Measurements from ENCODE around the gene EGR4.

The EGR4 gene

DNA sequence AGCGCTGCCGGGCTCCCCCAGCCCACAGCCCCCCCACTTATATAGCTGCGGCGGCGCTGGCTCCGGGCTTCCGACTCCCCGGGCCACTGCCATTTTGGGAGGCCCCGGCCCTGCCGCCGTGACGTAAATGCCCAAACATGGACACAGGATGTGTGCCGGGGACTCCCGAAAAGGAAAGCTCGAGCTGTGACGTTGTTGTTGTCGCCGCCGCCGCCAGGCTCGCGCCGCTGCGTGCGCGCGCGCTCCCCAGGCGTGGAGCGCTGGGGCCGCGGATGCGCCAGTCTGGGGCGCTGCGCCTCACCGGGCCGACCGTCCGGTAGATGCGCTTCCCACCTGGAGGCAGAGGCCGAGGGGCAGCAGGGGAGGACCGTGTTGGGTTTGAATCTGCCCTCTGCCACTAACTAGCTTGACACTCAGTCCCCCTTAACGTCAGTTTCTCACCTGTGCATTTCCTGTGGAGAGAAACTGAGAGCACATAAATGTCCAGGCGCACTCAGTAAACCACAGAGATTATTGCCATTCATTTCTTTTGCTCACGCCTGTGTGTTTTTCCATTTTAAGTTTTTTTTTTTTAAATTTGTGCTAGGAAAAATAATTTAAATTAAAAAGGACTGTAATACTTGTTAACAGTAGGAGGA, at the start of gene EGR4:
Gene EGR4, minus strand, starts transcription at position 15 of the 638 bp plus-strand sequence. CDS start 231 bp downstream, outside the sequence.
- DNase-seq (ENCODE audit: low read depth in 2 of 2) = peak; percentile 66 to 79

DNA sequence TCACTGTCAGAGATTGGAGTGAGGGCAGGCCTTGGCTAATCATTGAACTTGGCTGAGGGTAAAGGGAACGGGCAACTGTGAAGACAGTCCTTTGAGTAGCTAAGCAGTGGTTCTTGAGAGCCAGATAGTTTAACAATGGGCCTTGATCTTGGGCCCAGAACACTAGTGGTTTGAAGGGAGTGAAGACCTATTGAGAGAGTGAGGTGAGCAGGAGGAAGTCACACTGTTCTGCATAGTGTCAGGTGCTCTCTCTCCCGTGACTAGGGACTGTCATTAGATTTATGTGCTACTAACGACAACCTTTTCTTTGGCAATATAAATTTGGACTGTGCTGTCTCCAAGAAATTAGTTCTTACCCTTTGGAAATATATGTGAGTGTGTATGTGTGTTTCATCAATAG, 47.7 kb upstream of the EGR4 start:
- no peak for DNase-seq (ENCODE audit: low read depth in 2 of 2)

GRCh38 chr2:73339201-73339600, 45.9 kb upstream of the EGR4 start:
- DNase-seq (ENCODE audit: low read depth in 2 of 2) = no peak

- no peak for DNase-seq (ENCODE audit: low read depth in 2 of 2)
Observed at GRCh38 chr2:73337828-73338227, 44.5 kb upstream of the EGR4 start.

GRCh38 chr2:73334620-73335019, 41.3 kb upstream of the EGR4 start:
- no peak for DNase-seq (ENCODE audit: low read depth in 2 of 2)

DNA sequence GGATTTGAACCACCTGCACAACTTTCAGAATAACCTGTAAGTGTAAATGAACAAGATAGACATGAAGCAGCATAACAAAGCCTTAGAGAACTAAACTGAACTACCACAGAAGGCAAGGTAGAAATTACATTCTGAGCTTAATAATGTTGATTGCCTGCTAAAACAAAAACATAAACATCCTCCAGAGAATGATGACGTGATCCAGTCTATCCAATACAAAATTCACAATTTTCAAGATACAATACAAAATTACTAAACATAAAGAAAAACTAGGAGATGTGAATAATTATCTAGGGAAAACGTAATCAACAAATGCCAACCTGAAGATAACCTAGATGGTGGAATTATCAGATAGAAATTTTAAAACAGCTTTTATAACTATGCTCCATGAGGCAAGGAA, 40.7 kb upstream of the EGR4 start:
- DNase-seq (ENCODE audit: low read depth in 2 of 2) = no peak

DNA sequence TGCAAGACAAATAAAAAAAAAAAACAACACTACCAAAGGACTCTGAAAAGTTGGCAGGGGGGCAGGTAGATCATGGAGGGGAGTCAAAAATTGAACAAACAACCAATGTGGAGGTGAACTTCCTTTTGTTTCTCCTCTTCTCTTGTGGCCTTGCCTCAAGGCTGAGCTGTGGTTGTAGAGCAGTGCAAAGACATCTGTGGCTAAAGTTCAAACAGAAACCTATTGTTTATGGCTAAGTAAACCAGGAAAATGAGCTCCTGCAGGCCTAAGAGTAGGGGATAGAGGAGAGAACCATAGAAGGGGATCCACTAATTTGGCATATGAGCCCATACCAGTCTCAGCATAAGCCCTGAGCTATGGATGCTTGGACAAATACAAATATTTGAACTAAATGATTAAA, 40.2 kb upstream of the EGR4 start:
- no peak for DNase-seq (ENCODE audit: low read depth in 2 of 2)

DNA sequence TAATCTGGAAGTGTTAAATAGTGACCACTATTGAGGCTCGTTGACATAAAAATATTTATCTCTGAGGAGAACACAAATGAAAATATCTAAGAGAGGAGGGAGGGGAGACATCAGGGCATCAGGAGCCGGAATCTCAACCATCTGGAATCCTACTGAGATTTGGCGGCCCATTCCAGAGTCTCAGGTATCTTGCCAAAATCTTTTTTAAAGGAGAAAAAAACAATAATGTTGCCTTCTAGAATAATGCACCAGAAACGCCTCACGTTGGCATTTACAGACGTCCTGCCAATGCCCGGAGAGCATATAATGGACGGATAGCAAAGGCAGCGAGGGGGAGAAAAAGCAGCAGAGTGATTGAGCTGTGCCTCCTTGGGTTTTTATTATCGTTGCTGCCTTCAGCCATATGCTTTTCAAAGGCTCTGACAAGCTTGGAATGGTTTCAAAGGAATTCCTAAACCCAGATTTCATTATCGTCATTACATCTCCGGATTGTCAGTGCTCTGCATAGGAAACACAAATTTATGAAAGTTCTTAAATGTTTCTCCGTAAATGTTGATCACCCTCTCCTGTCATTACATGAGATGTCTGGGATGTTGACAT, 30.9 kb upstream of the EGR4 start:
- DNase-seq (ENCODE audit: low read depth in 2 of 2) = no peak

DNA sequence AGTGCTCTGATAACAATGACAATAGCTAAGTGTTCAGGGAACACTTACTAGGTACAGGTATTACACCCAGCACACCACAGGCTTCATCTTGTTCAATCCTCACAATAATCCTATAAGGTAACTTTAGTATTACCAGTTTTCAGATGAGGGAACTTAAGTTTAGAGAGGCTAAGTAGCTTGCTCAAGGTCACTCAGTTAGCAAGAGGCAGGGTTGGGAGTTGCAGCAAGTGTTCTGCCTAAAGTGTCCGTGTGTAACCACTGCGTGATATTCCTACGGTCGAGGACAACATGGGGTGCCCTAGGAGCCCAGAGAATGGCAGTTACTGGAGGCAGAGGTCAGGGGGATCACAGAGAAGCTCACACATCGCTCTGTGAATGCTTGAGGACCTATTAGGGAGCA, 30.2 kb upstream of the EGR4 start:
- DNase-seq (ENCODE audit: low read depth in 2 of 2) = no peak

GRCh38 chr2:73314441-73314840, 21.1 kb upstream of the EGR4 start:
- no peak for DNase-seq (ENCODE audit: low read depth in 2 of 2)

- DNase-seq (ENCODE audit: low read depth in 2 of 2) = no peak
Observed at GRCh38 chr2:73307720-73308119, 14.4 kb upstream of the EGR4 start.

DNA sequence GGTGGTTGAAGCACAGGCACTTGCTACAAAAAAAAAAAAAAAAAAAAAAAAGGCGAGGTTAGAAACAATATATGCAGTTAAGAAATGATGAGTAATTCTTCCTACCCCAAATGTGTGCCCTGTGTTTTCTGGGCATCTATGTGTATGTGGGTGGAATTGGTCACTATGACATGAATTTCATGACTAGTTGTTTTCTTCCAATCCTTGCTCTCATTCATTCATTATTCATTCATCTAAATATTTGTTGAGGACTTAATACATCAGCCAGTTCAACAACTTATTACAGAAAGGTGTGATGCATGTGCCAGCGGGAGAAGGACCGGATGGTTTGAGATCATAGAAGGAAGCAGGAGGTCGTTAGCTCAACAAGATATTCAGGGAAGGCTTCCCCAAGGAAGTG, 8.3 kb upstream of the EGR4 start:
- no peak for DNase-seq (ENCODE audit: low read depth in 2 of 2)

DNA sequence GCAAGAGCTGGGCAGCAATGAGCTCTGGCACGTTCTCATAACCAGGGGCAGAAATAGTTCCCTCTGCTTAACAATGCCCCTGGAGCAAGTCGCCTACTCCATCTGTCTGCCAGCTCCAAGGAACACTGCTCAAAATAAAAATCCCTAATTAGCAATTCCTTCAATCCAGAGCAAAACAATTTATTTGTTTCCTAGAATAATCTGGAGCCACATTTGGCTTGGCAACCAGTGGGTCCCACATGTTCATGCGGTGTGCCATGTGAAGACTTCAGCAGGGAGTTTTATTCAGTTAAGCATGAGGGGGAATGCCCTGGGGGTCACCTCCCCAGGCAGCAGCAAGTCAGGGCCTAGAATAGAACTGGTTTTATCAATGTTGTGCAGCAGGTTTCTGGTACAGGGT, 7.6 kb upstream of the EGR4 start:
- no peak for DNase-seq (ENCODE audit: low read depth in 2 of 2)

DNA sequence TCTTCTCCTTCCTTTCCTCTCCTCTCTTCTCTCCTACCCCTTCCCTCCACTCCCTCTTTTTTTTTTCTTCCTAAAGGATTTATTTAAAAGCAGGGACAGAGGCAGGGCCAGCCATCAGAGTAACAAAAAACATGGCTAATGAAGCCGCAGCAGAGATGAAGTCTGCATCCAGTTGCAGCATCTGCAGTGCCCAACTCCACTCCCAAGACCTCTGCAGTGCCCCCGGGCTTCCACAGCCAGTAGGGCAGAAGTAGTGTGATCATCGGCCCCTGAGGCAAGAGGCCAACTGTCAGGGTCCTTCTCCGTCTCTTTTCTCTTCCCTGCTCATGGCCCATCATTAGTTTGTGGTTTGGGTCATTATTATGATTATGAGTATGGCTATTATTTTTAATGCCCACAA, 4.2 kb upstream of the EGR4 start:
- DNase-seq (ENCODE audit: low read depth in 2 of 2) = no peak

DNA sequence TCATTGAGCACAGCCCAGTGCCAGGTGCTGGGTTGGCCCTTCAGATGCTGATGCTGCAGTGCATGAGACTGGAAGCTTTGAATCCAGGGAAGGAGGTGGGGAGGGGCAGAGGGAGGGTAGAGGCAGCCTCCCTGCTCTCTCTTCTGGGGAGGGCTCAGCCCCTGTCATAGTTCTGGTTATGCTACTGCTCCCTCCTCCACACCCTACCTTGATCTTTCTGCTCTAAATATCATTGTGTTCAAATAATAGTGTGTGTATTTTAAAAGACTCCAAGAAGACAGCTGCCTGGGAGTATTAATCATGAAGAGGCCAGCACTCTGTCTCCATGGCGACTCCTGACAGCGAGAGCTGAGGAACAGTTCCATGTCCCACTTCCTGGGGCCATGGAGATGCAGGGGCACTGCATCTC, 3.8 kb upstream of the EGR4 start:
- DNase-seq (ENCODE audit: low read depth in 2 of 2) = no peak

DNA sequence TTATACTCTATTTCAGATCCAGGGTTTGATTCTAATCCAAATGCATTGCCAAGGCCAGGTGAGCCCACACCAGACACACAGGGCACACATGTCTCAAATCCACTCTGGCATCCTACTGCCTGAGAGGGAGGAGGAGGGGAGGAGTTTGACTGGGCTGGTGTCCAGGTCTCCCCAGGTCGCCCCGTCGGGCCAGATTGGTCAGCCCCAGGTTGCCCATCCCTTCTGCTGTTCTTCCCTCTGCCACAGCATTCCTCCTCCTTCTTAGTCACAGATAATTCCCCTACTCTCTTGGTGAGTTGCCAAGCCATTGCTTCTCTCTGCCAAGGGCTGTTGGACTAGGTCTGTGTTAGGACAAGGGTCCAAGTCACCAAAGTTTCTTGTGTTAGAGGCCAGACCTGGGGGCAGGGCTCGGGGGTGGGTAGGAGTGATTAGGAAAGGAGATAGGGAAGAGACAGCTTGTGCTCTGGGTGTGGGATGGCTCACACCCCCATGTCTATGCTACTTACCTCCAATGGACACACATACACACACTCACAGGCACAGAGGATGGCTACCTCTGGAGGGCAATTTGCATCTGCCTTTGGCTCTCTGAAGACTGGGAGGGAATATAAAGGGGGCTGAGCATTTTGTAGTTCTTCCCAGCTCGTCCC, 2.5 kb upstream of the EGR4 start:
- no peak for DNase-seq (ENCODE audit: low read depth in 2 of 2)

DNA sequence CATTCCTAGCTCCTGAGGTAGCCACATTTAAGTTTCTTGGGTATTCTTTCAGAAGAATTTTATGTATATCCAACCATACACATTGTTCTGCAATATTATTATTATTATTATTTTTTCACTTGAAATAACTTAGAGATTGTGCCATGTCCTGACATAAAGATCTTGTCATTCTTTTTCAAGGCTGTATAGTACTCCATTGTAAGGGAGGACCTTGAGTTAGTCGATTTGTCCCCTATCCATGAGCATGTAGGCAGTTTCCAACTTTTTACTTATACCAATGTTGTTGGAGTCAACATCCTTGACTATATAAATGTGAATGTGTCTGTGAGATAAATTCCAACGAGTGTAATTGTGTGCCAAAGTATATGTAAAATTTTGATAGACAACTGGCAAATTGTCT, 891 bp upstream of the EGR4 start:
- no peak for DNase-seq (ENCODE audit: low read depth in 2 of 2)

GRCh38 chr2:73292906-73293533, 328 bp downstream of the EGR4 start:
- no peak for DNase-seq (ENCODE audit: low read depth in 2 of 2)

- DNase-seq (ENCODE audit: low read depth in 2 of 2) = no peak
Observed at GRCh38 chr2:73292316-73292905, 937 bp downstream of the EGR4 start.

- no peak for DNase-seq (ENCODE audit: low read depth in 2 of 2)
Observed at GRCh38 chr2:73291461-73292315, 1.7 kb downstream of the EGR4 start.

DNA sequence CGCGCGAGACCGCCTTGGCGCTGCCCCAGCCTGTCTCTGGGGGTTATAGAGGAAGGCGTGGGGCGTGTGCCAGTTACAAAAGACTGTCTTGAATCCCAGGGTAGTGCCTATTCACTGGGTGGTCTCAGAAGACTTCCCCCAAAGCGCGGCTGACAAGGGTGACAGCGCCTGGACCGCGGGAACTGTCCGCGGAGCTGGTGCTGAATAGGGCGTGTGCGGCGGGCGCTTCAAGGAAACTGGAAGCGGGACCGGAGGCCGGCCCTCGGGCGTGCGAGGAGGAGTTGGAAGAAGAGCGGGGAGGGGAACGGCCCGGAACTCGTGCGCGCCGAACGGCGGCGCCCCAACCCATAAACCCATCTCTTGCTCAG, 2.3 kb downstream of the EGR4 start:
- peak in 1 of 2 donors; percentile 32 for DNase-seq (ENCODE audit: low read depth in 2 of 2)
